DLD1 (cell line): ENCODE measurements around the gene IMPACT.

ENCODE experiments used
- in situ Hi-C: cut with HindIII; loops from 2 replicates; pipeline ENCODE4 v1.10.0; 2017; ENCODE audit warnings: low sequenced_read_pairs

The IMPACT gene

DNA sequence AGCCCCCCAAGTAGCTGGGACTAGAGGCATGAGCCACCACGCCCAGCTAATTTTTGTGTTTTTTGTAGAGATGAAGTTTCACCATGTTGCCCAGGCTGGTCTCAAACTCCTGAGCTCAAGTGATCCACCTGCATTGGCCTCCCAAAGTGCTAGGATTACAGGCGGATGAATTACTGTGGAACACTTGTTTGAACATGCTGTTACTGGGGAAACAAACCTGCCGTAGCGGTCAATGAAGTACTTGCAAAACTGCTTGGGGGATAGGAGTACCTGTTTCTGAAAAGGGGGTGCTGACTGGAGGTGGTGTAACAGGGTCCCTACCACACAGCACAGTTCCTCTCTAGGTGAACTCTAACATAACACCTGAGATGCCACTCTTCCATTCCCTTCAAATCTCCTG lies 5.9 kb upstream of the IMPACT start:
- in situ Hi-C loops: no loop called here

- in situ Hi-C loops: no loop called here
These were observed 4.6 kb upstream of the IMPACT start for GRCh38 chr18:24421831-24422230.

DNA sequence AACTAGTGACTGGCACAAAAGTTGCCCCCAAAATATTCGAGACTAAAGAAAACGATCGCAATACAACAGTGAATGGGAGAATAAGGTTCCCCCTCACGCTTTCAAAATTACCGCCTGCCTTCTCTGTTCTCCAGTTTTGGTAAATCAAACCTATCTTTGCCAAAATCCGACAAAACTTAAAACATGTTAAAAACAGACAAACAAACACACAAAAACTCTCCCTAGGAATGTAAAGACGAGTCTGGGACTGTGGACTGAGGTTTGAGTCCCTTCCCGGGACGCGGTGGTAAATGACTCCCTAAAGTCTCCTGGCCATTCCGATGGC lies 435 bp upstream of the IMPACT start:
- in situ Hi-C loops: no loop called here

DNA sequence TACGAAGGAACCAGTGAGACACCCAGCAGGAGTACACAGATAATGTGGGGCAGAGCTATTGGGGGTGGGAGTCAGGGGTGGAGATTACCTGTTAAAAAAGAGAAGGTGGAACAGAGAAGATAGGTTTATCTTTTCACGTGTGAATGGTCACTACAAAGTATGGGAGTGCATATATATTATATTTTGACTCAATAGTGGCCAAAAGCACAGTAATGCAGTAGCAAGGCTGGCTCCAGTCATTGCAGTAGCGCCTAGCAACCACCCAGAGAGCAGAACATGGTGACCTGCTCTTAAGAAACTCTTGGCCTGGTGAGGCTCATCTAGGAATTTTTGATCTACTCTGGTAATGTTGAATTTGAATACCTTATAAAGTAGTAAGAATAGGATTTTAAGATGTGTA lies 1.0 kb downstream of the IMPACT start:
- in situ Hi-C loops: no loop called here

DNA sequence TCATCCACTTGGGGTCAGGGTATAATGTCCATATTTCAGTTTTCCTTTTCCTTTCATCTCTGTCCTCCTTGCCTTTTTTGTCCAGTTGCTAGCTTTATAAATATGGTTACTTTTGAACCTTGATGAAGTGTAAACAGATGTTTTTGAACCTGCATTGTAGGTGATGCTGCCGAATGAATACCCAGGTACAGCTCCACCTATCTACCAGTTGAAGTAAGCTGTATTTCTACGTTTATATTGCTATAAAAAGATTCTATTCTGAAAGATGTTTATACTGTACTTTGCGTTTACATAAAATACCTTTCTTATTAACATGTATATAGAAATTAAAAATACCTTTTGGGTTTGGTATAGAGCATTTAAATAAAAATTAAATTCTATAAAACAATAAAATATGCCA lies 2.2 kb downstream of the IMPACT start:
- in situ Hi-C loops: no loop called here

DNA sequence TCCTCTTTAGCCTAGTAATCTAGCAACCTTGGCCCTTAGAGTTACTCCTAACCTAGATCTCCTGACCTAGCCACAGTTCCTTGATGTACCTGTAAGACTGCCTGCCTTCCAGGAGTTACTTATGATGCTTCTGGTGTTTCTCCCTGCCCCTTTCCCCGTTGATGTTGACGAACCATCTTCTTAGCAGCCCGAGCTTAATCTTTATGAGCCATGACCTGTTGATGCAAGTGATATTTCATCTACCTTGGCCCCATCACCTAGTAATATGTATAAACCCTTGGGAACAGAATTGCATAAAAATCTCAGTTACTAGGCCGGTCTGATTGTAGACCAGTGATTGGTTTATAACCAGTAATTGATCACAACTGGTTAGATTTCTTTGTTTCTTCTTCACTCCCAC lies 2.7 kb downstream of the IMPACT start:
- in situ Hi-C loops: no loop called here

DNA sequence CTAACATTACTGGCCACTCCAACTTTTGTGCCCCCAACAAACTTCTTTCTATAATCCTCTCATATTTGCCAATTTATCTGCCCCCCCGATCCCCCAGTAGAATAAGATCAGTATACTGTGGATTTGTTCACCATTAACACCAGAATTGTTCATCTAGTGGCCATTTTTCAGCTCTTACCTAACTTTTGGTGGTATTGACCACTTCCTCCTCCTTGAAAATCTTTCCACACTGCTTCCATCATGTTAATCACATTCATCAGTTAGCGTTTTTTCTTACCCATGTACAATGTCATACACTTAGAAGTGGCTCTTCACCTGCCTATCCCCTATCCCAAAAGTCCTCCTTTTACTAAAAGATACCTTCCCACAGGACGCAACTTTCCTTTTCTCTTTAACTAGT lies 6.1 kb downstream of the IMPACT start:
- in situ Hi-C loops: no loop called here

DNA sequence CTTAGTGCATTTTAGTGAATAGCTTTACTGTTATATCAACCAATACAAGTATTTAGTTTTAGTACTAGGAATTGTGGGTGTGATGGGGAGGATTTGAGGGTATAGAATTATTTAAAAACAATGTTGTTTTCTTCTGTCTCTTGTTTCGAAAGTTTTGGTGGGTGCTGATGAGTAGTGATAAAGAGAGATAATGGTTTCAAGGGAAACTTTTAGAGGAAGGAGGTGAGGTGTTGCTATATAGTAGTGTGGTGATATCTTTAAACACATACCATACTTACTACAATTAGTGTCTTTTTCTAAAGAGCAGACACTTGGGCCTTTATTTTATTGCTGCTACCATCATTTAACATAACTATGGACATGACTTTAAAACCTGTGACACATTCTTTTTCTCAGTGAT lies 10.5 kb downstream of the IMPACT start:
- in situ Hi-C loops: no loop called here

DNA sequence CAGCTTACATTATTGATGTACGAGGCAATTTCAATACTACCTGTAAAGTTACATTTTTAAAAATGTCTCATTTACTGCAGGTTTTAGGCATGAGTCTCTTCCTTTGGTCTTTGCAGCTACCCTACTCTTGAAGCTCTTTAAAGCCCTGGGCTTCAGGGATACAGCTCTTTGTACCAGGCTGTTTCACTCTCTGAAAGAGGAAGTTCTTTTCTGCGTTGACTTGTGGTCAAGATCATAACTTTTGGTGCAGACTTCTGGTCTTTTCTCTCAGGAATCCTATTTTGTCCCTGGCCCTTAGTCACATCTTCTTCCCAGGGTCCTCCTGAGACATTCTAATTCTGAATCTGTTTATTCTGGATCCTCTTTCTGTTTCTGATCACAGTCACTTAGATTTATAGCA lies 17.4 kb downstream of the IMPACT start:
- in situ Hi-C loops: no loop called here

DNA sequence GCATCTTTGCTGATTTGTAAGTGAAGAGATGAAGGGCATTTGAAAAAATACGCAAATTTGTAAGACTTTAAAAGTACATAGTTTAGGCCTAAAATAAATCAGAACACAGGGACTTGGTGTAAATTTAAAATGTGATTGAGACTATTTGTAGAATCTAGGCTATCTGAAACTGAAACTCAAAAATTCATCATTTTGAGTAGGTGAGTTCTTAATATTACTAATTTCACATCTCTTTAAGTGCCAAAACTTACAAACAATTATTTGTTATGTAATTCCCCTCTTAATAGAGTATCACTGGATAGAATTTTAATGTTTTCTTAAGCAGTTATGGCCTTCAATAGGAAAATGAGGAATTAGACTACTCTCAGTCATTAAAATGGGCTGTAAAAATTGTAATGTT lies 20.0 kb downstream of the IMPACT start:
- in situ Hi-C loops: no loop called here

- in situ Hi-C loops: no loop called here
These were observed 20.6 kb downstream of the IMPACT start for GRCh38 chr18:24446953-24447538.

GRCh38 chr18:24447961-24448360 lies 21.5 kb downstream of the IMPACT start:
- in situ Hi-C loops: no loop called here

- in situ Hi-C loops: no loop called here
These were observed 30.1 kb downstream of the IMPACT start for GRCh38 chr18:24456549-24456948.

DNA sequence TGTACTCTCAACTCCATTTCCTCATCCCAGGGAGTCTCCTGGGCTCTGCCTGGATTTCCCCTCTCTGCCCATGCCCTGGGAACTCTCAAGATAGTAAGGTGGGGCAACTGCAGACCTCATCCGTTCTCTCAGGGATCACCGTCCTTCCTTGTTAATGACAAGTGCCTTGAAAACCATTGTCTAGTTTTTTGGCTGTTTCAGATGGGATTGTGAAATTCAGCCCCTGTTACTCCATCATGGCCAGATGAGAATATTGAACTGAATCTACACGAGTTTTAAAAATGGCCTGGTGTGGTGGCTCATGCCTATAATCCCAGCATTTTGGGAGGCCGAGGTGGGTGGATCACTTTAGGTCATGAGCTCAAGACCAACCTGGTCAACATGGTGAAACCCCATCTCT lies 33.3 kb downstream of the IMPACT start:
- in situ Hi-C loops: no loop called here

- in situ Hi-C loops: no loop called here
These were observed 33.9 kb downstream of the IMPACT start, which contains the start of gene HRH4 for GRCh38 chr18:24460388-24460787. HRH4 (plus strand) TSS chr18:24460637; CDS start chr18:24460729, 92 bp downstream.

GRCh38 chr18:24461996-24462395 lies 35.5 kb downstream of the IMPACT start:
- in situ Hi-C loops: no loop called here

- in situ Hi-C loops: no loop called here
These were observed 36.6 kb downstream of the IMPACT start for GRCh38 chr18:24462838-24463775.

GRCh38 chr18:24465486-24465885 lies 39.0 kb downstream of the IMPACT start:
- in situ Hi-C loops: no loop called here

DNA sequence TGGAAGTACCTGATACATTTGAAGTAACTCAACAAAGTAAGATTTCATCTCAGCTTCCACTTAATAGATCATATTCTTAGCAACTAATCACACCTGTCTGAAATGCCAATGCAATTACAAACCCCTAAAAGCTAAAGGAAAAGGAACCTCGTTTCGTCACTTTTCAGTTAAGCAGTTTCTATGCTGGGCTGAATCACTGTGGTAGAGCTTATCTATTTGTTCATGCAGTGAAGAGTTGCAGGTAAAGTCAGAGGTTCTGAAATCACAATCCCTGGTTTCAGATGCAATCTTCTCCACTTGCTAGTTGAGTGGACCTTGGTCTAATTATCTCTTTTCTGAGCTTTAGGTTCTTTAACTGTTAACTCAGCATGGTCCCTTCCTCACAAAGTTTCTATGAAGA lies 40.3 kb downstream of the IMPACT start:
- in situ Hi-C loops: no loop called here

GRCh38 chr18:24470022-24470618 lies 43.6 kb downstream of the IMPACT start:
- in situ Hi-C loops: no loop called here

GRCh38 chr18:24470805-24471204 lies 44.3 kb downstream of the IMPACT start:
- in situ Hi-C loops: no loop called here

GRCh38 chr18:24472591-24472990 lies 46.1 kb downstream of the IMPACT start:
- in situ Hi-C loops: no loop called here
